ENCODE measurements around the gene PPFIA1.

PPFIA1 gene

GRCh38 chr11:70304208-70304603 lies 33.7 kb downstream of the PPFIA1 start:
- no peaks in the 10 kb centered on the region for H3K36me3 ChIP-seq (ENCODE audit: control insufficient read depth, insufficient read depth, low read length)
- H3K4me3 ChIP-seq (ENCODE audit: low read depth, low read length): no peak overlapping the region
- TF ChIP-seq CTCF (IDR thresholded peaks at IDR 0.05): no peak
- H3K4me1 ChIP-seq: no peaks in the 10 kb centered on the region
- H3K9ac ChIP-seq: no peak overlapping the region
- H3K27ac ChIP-seq: no peak overlapping the region
- H3K27me3 ChIP-seq (ENCODE audit: control insufficient read depth, insufficient read depth, low read length): no peaks in the 10 kb centered on the region
- no peak overlapping the region for H2AFZ ChIP-seq
- no peak overlapping the region for H3K4me2 ChIP-seq (ENCODE audit: low read length)
- H3K79me2 ChIP-seq: no peaks in the 10 kb centered on the region
- no peaks in the 10 kb centered on the region for H3K9me3 ChIP-seq (ENCODE audit: control insufficient read depth, low read length)

- Histone ChIP-seq H3K9ac (no peak overlapping the region), H3K9me3 (ENCODE audit: control insufficient read depth, low read length) (no peaks in the 10 kb centered on the region), H3K27me3 (ENCODE audit: control insufficient read depth, insufficient read depth, low read length) (no peaks in the 10 kb centered on the region), H3K79me2 (no peaks in the 10 kb centered on the region), H2AFZ (no peak overlapping the region), H3K36me3 (ENCODE audit: control insufficient read depth, insufficient read depth, low read length) (no peaks in the 10 kb centered on the region), H3K4me1 (no peaks in the 10 kb centered on the region), H3K4me2 (ENCODE audit: low read length) (no peak overlapping the region), H3K27ac (no peak overlapping the region), H3K4me3 (ENCODE audit: low read depth, low read length) (no peak overlapping the region)
- TF ChIP-seq CTCF (IDR thresholded peaks at IDR 0.05): no peak
These were observed 35.0 kb downstream of the PPFIA1 start for GRCh38 chr11:70305501-70305900.

- Histone ChIP-seq H3K4me3 (ENCODE audit: low read depth, low read length) (no peak overlapping the region), H3K4me2 (ENCODE audit: low read length) (no peak overlapping the region), H3K27ac (no peak overlapping the region), H3K9ac (no peak overlapping the region), H3K4me1 (no peaks in the 10 kb centered on the region), H2AFZ (no peak overlapping the region), H3K79me2 (no peaks in the 10 kb centered on the region), H3K9me3 (ENCODE audit: control insufficient read depth, low read length) (no peaks in the 10 kb centered on the region), H3K27me3 (ENCODE audit: control insufficient read depth, insufficient read depth, low read length) (no peaks in the 10 kb centered on the region), H3K36me3 (ENCODE audit: control insufficient read depth, insufficient read depth, low read length) (no peaks in the 10 kb centered on the region)
- TF ChIP-seq CTCF (IDR thresholded peaks at IDR 0.05): no peak
These were observed 36.1 kb downstream of the PPFIA1 start for GRCh38 chr11:70306586-70307033.

GRCh38 chr11:70307176-70307575 lies 36.7 kb downstream of the PPFIA1 start:
- Histone ChIP-seq H3K79me2 (no peaks in the 10 kb centered on the region), H3K36me3 (ENCODE audit: control insufficient read depth, insufficient read depth, low read length) (no peaks in the 10 kb centered on the region), H2AFZ (no peak overlapping the region), H3K9me3 (ENCODE audit: control insufficient read depth, low read length) (no peaks in the 10 kb centered on the region), H3K27ac (no peak overlapping the region), H3K9ac (no peak overlapping the region), H3K4me1 (no peaks in the 10 kb centered on the region), H3K4me2 (ENCODE audit: low read length) (no peak overlapping the region), H3K27me3 (ENCODE audit: control insufficient read depth, insufficient read depth, low read length) (no peaks in the 10 kb centered on the region), H3K4me3 (ENCODE audit: low read depth, low read length) (no peak overlapping the region)
- no peak for TF ChIP-seq CTCF (IDR thresholded peaks at IDR 0.05)

- Histone ChIP-seq H2AFZ (no peak overlapping the region), H3K27ac (no peak overlapping the region), H3K27me3 (ENCODE audit: control insufficient read depth, insufficient read depth, low read length) (no peaks in the 10 kb centered on the region), H3K9ac (no peak overlapping the region), H3K4me1 (no peaks in the 10 kb centered on the region), H3K9me3 (ENCODE audit: control insufficient read depth, low read length) (no peaks in the 10 kb centered on the region), H3K4me2 (ENCODE audit: low read length) (no peak overlapping the region), H3K4me3 (ENCODE audit: low read depth, low read length) (no peak overlapping the region), H3K36me3 (ENCODE audit: control insufficient read depth, insufficient read depth, low read length) (no peaks in the 10 kb centered on the region), H3K79me2 (no peaks in the 10 kb centered on the region)
- TF ChIP-seq CTCF (IDR thresholded peaks at IDR 0.05): no peak
These were observed 41.1 kb downstream of the PPFIA1 start for GRCh38 chr11:70311616-70312015.
